WTC11 (cell line): Measurements from ENCODE around the gene RPL26.

ENCODE experiments used
- ETV6 ChIP-seq: sonication (generic); formaldehyde crosslinking; IDR thresholded peaks from 2 replicates; pipeline ENCODE4 v1.8.1; 2022; ENCODE audit warnings: mild to moderate bottlenecking, missing genetic modification reagents
- FOXP4 ChIP-seq: sonication (generic); formaldehyde crosslinking; IDR thresholded peaks from 2 replicates; pipeline ENCODE4 v1.8.0; 2022; ENCODE audit warnings: mild to moderate bottlenecking, missing genetic modification reagents
- NFYB ChIP-seq: sonication (generic); formaldehyde crosslinking; conservative IDR thresholded peaks from 2 replicates; pipeline ENCODE4 v1.8.0; 2022; ENCODE audit warnings: low read depth, missing genetic modification reagents
- SP1 ChIP-seq: sonication (generic); formaldehyde crosslinking; conservative IDR thresholded peaks from 2 replicates; pipeline ENCODE4 v1.8.1; 2022; ENCODE audit warnings: missing genetic modification reagents
- ZNF121 ChIP-seq: sonication (generic); formaldehyde crosslinking; IDR thresholded peaks from 2 replicates; pipeline ENCODE4 v1.8.0; 2023; ENCODE audit warnings: missing genetic modification reagents
- TF ChIP-seq, protein P1 (sequence below): sonication (generic); formaldehyde crosslinking; IDR thresholded peaks from 2 replicates; pipeline ENCODE4 v1.8.1; 2022; ENCODE audit warnings: low read depth, missing genetic modification reagents, borderline replicate concordance

GRCh38 chr17:8345951-8346665 lies 36.9 kb downstream of the RPL26 start:
- TF ChIP-seq SP1 (CRISPR knock-in tag) (no peak), FOXP4 (no peak), ZNF121 (CRISPR knock-in tag) (no peak), ETV6 (CRISPR knock-in tag) (no peak), NFYB (CRISPR knock-in tag) (no peak)
- TF ChIP-seq, protein P1, sequence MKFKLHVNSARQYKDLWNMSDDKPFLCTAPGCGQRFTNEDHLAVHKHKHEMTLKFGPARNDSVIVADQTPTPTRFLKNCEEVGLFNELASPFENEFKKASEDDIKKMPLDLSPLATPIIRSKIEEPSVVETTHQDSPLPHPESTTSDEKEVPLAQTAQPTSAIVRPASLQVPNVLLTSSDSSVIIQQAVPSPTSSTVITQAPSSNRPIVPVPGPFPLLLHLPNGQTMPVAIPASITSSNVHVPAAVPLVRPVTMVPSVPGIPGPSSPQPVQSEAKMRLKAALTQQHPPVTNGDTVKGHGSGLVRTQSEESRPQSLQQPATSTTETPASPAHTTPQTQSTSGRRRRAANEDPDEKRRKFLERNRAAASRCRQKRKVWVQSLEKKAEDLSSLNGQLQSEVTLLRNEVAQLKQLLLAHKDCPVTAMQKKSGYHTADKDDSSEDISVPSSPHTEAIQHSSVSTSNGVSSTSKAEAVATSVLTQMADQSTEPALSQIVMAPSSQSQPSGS (CRISPR knock-in tag) = no peak
